DND-41 (cell line): ENCODE measurements around the gene GLE1.

Experiments used
- ATAC-seq: fragments of 200-7000 bp; cut with Tn5 transposase; 3 replicates; pipeline ENCODE4 v1.9.1; 2021; ENCODE audit warnings: low read depth; ENCODE audit not compliant: insufficient read depth
- DNase-seq: peaks from one replicate; pipeline ENCODE4 v3.0.0-alpha.2; 2020
- H2AFZ ChIP-seq: 2 replicates; pipeline ENCODE4 v1.6.0; 2012; ENCODE audit warnings: low read depth, low read length
- H3K27ac ChIP-seq: 2 replicates; pipeline ENCODE4 v1.5.1; 2012; ENCODE audit warnings: low read length, inconsistent platforms
- H3K27me3 ChIP-seq: fragments of 200-600 bp; sonication (generic); 2 replicates; pipeline ENCODE4 v1.6.0; 2012; ENCODE audit warnings: low read length, mild to moderate bottlenecking, inconsistent platforms; ENCODE audit not compliant: insufficient read depth, poor library complexity
- H3K36me3 ChIP-seq: 2 replicates; pipeline ENCODE4 v1.5.1; 2012; ENCODE audit warnings: low read length, inconsistent platforms; ENCODE audit not compliant: insufficient read depth
- H3K4me1 ChIP-seq: 2 replicates; pipeline ENCODE4 v1.5.1; 2012; ENCODE audit warnings: mild to moderate bottlenecking, low read length; ENCODE audit not compliant: insufficient read depth
- H3K4me2 ChIP-seq: 2 replicates; pipeline ENCODE4 v1.6.0; 2012; ENCODE audit warnings: mild to moderate bottlenecking, moderate library complexity, low read length, inconsistent platforms; ENCODE audit not compliant: insufficient read depth
- H3K4me3 ChIP-seq, 2 experiments: fragments of 200-600 bp in 1 of 2; shearing (Covaris generic) in 1 of 2; 2 replicates each; pipeline ENCODE4 v1.5.1; 2012 to 2016; ENCODE audit warnings: inconsistent platforms in 2 of 2, low read length in 2 of 2, mild to moderate bottlenecking in 2 of 2, low read depth in 1 of 2, moderate library complexity in 1 of 2
- H3K79me2 ChIP-seq: 2 replicates; pipeline ENCODE4 v1.6.0; 2012; ENCODE audit warnings: low read length, inconsistent platforms; ENCODE audit not compliant: insufficient read depth
- H3K9ac ChIP-seq: 2 replicates; pipeline ENCODE4 v1.6.0; 2012; ENCODE audit warnings: low read depth, mild to moderate bottlenecking, inconsistent platforms, low read length, moderate library complexity
- H3K9me3 ChIP-seq: 2 replicates; pipeline ENCODE4 v1.5.1; 2012; ENCODE audit warnings: low read length, moderate library complexity, mild to moderate bottlenecking, inconsistent platforms; ENCODE audit not compliant: insufficient read depth, severe bottlenecking
- H4K20me1 ChIP-seq: 2 replicates; pipeline ENCODE4 v1.6.0; 2012; ENCODE audit warnings: low read length; ENCODE audit not compliant: insufficient read depth
- CTCF ChIP-seq: IDR thresholded peaks from 2 replicates; pipeline ENCODE4 v1.5.1; 2012; ENCODE audit warnings: borderline replicate concordance, low read length, moderate library complexity, mild to moderate bottlenecking; ENCODE audit not compliant: poor library complexity, severe bottlenecking; ENCODE audit errors: extremely low read depth
- EZH2 ChIP-seq: IDR thresholded peaks from 3 replicates; pipeline ENCODE4 v1.6.1; 2012; ENCODE audit warnings: borderline replicate concordance, low read depth, mild to moderate bottlenecking, moderate library complexity, low read length, inconsistent platforms; ENCODE audit not compliant: severe bottlenecking

GLE1 gene

GRCh38 chr9:128529191-128529590, 24.7 kb downstream of the GLE1 start:
- Histone ChIP-seq H3K9me3 (no peaks in the 10 kb centered on the region), H3K9ac (no peak overlapping the region), H3K36me3 (peaks cover 70% of the 10 kb centered on the region), H3K27me3 (no peaks in the 10 kb centered on the region), H3K27ac (no peak overlapping the region), H3K79me2 (no peaks in the 10 kb centered on the region), H4K20me1 (no peaks in the 10 kb centered on the region), H3K4me3 (no peak overlapping the region), H3K4me2 (no peak overlapping the region), H2AFZ (no peak overlapping the region), H3K4me1 (no peaks in the 10 kb centered on the region)
- DNase-seq = no peak
- TF ChIP-seq EZH2 = no peak
- no peak for TF ChIP-seq CTCF
- ATAC-seq = no peak

- no peaks in the 10 kb centered on the region for H3K4me1 ChIP-seq
- peaks cover 67% of the 10 kb centered on the region for H3K36me3 ChIP-seq
- H3K27me3 ChIP-seq = no peaks in the 10 kb centered on the region
- H3K4me2 ChIP-seq = no peak overlapping the region
- TF ChIP-seq EZH2 (no peak), CTCF (no peak)
- H3K9me3 ChIP-seq = no peaks in the 10 kb centered on the region
- DNase-seq = no peak
- H3K27ac ChIP-seq = no peak overlapping the region
- no peaks in the 10 kb centered on the region for H3K79me2 ChIP-seq
- no peaks in the 10 kb centered on the region for H4K20me1 ChIP-seq
- no peak overlapping the region for H2AFZ ChIP-seq
- no peak for ATAC-seq
- H3K9ac ChIP-seq = no peak overlapping the region
- no peak overlapping the region for H3K4me3 ChIP-seq
Measured at GRCh38 chr9:128532581-128532980, 28.1 kb downstream of the GLE1 start.

- Histone ChIP-seq H4K20me1 (no peaks in the 10 kb centered on the region), H3K4me1 (no peaks in the 10 kb centered on the region), H3K27me3 (no peaks in the 10 kb centered on the region), H3K4me3 (no peak overlapping the region), H3K79me2 (no peaks in the 10 kb centered on the region), H3K9me3 (no peaks in the 10 kb centered on the region), H3K36me3 (peaks cover 59% of the 10 kb centered on the region), H3K9ac (no peak overlapping the region), H3K27ac (no peak overlapping the region), H2AFZ (no peak overlapping the region), H3K4me2 (no peak overlapping the region)
- DNase-seq = no peak
- TF ChIP-seq EZH2 (no peak), CTCF (no peak)
- no peak for ATAC-seq
Measured at GRCh38 chr9:128540634-128541360, 36.3 kb downstream of the GLE1 start.
